Activated CD4-positive, alpha-beta T cell treated with anti-CD3 and anti-CD28 coated beads, Interleukin-2, amount 10 ng/mL, durations not matched to agents 24 days and 14 days (primary cell): ENCODE data around the gene C10orf90. TPM values are rescaled to one million over a fixed set of nuclear protein-coding genes. Genes with fewer than 3 reads are reported as not detected.

ENCODE experiments used
- DNase-seq: peaks from one replicate; pipeline ENCODE4 v3.0.0; 2022
- H3K27ac Mint-ChIP-seq: one replicate; pipeline ENCODE4 v1.8.0; 2022; ENCODE audit warnings: mild to moderate bottlenecking, mixed read lengths
- H3K27me3 Mint-ChIP-seq: one replicate; pipeline ENCODE4 v1.8.0; 2022; ENCODE audit warnings: mixed read lengths
- H3K36me3 Mint-ChIP-seq: one replicate; pipeline ENCODE4 v1.8.0; 2022; ENCODE audit warnings: low read depth, mild to moderate bottlenecking, mixed read lengths
- H3K4me1 Mint-ChIP-seq: one replicate; pipeline ENCODE4 v1.8.0; 2021; ENCODE audit warnings: mixed read lengths
- H3K4me3 Mint-ChIP-seq: one replicate; pipeline ENCODE4 v1.8.0; 2022; ENCODE audit warnings: mild to moderate bottlenecking, moderate library complexity, mixed read lengths
- H3K9me3 Mint-ChIP-seq: one replicate; pipeline ENCODE4 v1.8.0; 2021; ENCODE audit warnings: mixed read lengths
- intact Hi-C: fragments of 100-400 bp; cut with micrococcal nuclease; formaldehyde crosslinking; loops from one replicate; pipeline ENCODE4 v1.15.1; 2023
- total RNA-seq: library from RNA; stranded (reverse); gene quantifications from 2 replicates; pipeline ENCODE4 v1.2.3, GENCODE V29; 2022

C10orf90 gene
- total RNA-seq, 1 donor from 2014 or later = not detected

- Mint-ChIP-seq H3K36me3 (no peaks in the 10 kb centered on the region), H3K4me3 (no peak overlapping the region), H3K4me1 (no peaks in the 10 kb centered on the region), H3K27ac (no peak overlapping the region), H3K27me3 (no peaks in the 10 kb centered on the region), H3K9me3 (no peaks in the 10 kb centered on the region)
- intact Hi-C loops = no loop called here
- no peak for DNase-seq
Measured at GRCh38 chr10:126637501-126637900, 33.0 kb downstream of the C10orf90 start.

GRCh38 chr10:126634911-126635310 is 35.6 kb downstream of the C10orf90 start:
- intact Hi-C loops = no loop called here
- no peak overlapping the region for H3K4me3 Mint-ChIP-seq
- no peaks in the 10 kb centered on the region for H3K36me3 Mint-ChIP-seq
- no peaks in the 10 kb centered on the region for H3K27me3 Mint-ChIP-seq
- no peaks in the 10 kb centered on the region for H3K4me1 Mint-ChIP-seq
- H3K9me3 Mint-ChIP-seq = no peaks in the 10 kb centered on the region
- no peak for DNase-seq
- H3K27ac Mint-ChIP-seq = no peak overlapping the region

DNA sequence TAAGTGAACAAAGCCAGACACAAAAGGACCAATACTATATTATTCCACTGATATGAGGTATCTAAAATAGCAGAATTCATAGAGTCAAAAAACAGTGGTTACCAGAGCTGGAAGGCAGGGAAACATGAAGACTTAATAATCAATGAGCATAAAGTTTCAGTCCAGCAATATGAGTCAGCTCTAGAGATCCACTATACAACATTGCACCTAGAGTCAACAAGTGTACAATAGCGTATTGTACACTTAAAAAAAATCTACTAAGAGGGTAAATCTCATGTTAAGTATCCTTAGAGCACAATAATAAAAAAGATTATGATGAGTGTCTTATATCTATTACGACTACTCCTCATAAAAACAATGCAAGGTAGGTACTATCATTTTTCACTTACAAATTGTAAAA is 36.1 kb downstream of the C10orf90 start:
- Mint-ChIP-seq H3K4me1 (no peaks in the 10 kb centered on the region), H3K36me3 (no peaks in the 10 kb centered on the region), H3K4me3 (no peak overlapping the region), H3K9me3 (no peaks in the 10 kb centered on the region), H3K27ac (no peak overlapping the region), H3K27me3 (no peaks in the 10 kb centered on the region)
- intact Hi-C loops = no loop called here
- DNase-seq = no peak

DNA sequence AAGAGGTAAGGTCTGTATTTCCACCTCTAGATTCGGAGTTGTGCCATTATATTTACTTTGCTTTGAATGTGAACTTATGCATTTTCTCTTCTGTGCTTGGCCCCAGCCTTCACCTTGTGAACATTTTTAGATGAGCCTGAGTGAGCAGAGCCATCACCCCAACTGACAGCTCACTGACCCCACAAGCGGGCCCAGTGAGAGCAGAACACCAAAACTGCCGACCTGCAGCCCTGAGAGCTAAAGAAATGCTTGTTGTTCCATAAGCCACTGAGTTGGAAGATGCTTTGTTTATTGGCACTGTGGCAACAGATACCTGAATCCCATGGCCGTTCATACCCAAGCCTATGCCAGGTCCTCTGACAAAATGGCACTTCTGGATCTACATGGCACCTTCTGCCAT is 37.8 kb downstream of the C10orf90 start:
- intact Hi-C loops = no loop called here

GRCh38 chr10:126629925-126630624 is 40.4 kb downstream of the C10orf90 start:
- Mint-ChIP-seq H3K4me1 (no peaks in the 10 kb centered on the region), H3K27ac (no peak overlapping the region), H3K27me3 (no peaks in the 10 kb centered on the region), H3K4me3 (no peak overlapping the region), H3K36me3 (no peaks in the 10 kb centered on the region), H3K9me3 (no peaks in the 10 kb centered on the region)
- DNase-seq = no peak
- intact Hi-C loops = no loop called here

More for the DNA sequence above, 37.8 kb downstream of the C10orf90 start:
- no peaks in the 10 kb centered on the region for H3K36me3 Mint-ChIP-seq
- no peak overlapping the region for H3K4me3 Mint-ChIP-seq
- no peaks in the 10 kb centered on the region for H3K4me1 Mint-ChIP-seq
- no peaks in the 10 kb centered on the region for H3K27me3 Mint-ChIP-seq
- DNase-seq = no peak
- no peaks in the 10 kb centered on the region for H3K9me3 Mint-ChIP-seq
- no peak overlapping the region for H3K27ac Mint-ChIP-seq

DNA sequence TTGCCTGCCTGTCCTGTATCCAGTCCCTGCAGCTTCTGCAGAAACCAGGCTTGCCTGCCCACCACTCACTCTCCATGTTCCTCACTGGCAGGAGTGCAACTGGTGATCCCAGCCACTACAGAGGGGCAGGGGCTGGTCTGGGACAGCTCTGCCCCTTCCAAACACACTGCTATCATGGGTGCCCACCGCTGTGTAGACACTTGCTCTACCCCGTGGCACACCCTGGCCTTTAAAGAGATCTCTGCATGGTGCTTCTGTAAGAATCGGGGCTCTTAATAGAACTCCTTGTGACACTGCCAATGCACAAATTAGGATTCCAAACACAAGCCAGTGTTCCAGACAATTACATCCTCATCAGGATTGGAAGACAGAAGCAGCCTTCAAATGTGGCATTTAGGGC is 41.7 kb downstream of the C10orf90 start:
- Mint-ChIP-seq H3K27me3 (no peaks in the 10 kb centered on the region), H3K9me3 (no peaks in the 10 kb centered on the region), H3K4me3 (no peak overlapping the region), H3K27ac (no peak overlapping the region), H3K4me1 (no peaks in the 10 kb centered on the region), H3K36me3 (no peaks in the 10 kb centered on the region)
- intact Hi-C loops = no loop called here
- no peak for DNase-seq

DNA sequence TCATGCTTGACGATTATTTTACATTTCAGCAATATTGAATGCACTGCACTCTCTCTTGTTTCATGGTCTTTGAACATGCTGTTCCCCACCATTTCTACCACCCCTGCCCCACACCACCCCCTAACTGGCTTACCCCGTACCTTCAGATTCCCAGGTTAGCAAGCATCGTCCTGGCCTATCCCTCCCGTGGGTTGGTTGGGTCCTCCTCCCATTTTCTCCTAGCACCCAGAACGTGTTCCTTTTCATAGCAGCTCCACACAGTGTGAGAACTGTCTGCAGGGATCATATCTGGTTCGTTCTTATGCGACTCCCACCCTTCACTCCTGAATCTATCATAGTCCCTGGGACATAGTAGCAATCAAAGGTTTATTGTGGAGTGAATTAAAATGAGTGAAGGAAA is 48.6 kb downstream of the C10orf90 start:
- H3K27me3 Mint-ChIP-seq = no peaks in the 10 kb centered on the region
- intact Hi-C loops = no loop called here
- no peak overlapping the region for H3K4me3 Mint-ChIP-seq
- DNase-seq = no peak
- H3K27ac Mint-ChIP-seq = no peak overlapping the region
- no peaks in the 10 kb centered on the region for H3K4me1 Mint-ChIP-seq
- H3K36me3 Mint-ChIP-seq = no peaks in the 10 kb centered on the region
- no peaks in the 10 kb centered on the region for H3K9me3 Mint-ChIP-seq

GRCh38 chr10:126618466-126618865 is 52.0 kb downstream of the C10orf90 start:
- Mint-ChIP-seq H3K4me1 (no peaks in the 10 kb centered on the region), H3K9me3 (no peaks in the 10 kb centered on the region), H3K27ac (no peak overlapping the region), H3K36me3 (no peaks in the 10 kb centered on the region), H3K4me3 (no peak overlapping the region), H3K27me3 (no peaks in the 10 kb centered on the region)
- intact Hi-C loops = no loop called here
- no peak for DNase-seq

- Mint-ChIP-seq H3K4me1 (no peaks in the 10 kb centered on the region), H3K9me3 (no peaks in the 10 kb centered on the region), H3K27me3 (no peaks in the 10 kb centered on the region), H3K36me3 (no peaks in the 10 kb centered on the region), H3K4me3 (no peak overlapping the region), H3K27ac (no peak overlapping the region)
- intact Hi-C loops = no loop called here
- no peak for DNase-seq
Measured at GRCh38 chr10:126617733-126618132, 52.8 kb downstream of the C10orf90 start.

DNA sequence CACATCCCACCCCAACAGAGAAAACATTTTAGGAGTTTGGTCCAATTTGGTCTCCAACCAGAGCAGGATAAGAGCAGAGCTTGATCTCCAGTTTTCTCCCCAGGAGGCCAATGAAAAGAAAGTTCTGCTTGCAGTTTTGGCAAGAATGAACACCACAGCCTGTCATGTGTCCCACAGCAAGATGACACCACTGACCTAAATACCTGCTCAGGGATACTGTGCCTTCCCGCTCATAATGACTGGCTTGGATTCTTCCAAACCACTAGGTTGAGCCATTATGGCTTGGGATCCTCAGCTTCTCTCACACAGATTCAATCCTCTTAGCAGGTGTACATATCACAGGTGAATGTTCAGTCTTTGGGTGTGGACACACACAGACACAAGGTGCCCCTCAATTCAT is 53.3 kb downstream of the C10orf90 start:
- Mint-ChIP-seq H3K9me3 (no peaks in the 10 kb centered on the region), H3K27me3 (no peaks in the 10 kb centered on the region)

DNA sequence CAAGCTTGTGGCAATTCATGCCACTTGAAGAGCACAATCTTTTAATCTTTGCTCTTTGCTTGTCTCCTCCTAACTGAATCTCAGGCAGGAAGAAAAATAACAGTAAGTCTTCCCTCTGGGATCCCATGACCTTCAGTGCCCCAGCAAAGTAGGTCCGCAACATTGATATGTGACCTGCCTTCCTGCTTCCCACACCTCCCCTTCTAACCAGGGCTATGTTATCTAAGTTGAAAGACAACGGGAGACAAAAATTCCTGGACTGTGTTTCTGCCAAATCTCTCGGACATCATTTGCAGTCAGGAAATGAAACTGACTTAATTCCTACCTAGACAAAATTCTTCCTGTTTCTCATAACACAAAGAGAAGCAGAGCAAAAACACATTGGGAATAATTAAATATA is 53.8 kb downstream of the C10orf90 start:
- no peaks in the 10 kb centered on the region for H3K36me3 Mint-ChIP-seq
- DNase-seq = no peak
- no peaks in the 10 kb centered on the region for H3K27me3 Mint-ChIP-seq
- no peaks in the 10 kb centered on the region for H3K9me3 Mint-ChIP-seq
- H3K4me3 Mint-ChIP-seq = no peak overlapping the region
- no peaks in the 10 kb centered on the region for H3K4me1 Mint-ChIP-seq
- intact Hi-C loops = no loop called here
- H3K27ac Mint-ChIP-seq = no peak overlapping the region

More for the DNA sequence above, 53.3 kb downstream of the C10orf90 start:
- intact Hi-C loops = no loop called here
- Mint-ChIP-seq H3K4me3 (no peak overlapping the region), H3K27ac (no peak overlapping the region), H3K4me1 (no peaks in the 10 kb centered on the region), H3K36me3 (no peaks in the 10 kb centered on the region)
- no peak for DNase-seq

DNA sequence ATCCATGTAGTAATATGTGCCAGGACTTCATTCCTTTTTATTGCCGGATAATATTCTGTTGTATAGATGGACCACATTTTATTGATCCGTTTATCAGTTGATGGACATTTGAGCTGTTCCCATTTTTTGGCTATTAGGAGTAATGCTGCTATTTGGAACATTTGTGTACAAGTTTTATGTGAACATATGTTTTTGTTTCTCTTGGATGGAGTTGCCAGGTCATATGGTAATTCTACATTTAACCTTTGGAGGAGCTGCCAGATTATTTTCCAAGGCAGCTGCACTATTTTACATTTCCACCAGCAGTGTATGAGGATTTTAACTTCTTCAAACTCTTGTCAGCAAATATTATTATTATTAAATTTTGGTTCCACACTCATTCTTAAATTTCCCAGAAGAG is 59.2 kb downstream of the C10orf90 start:
- no peaks in the 10 kb centered on the region for H3K27me3 Mint-ChIP-seq
- no peak overlapping the region for H3K4me3 Mint-ChIP-seq
- no peaks in the 10 kb centered on the region for H3K4me1 Mint-ChIP-seq
- no peak overlapping the region for H3K27ac Mint-ChIP-seq
- no peaks in the 10 kb centered on the region for H3K9me3 Mint-ChIP-seq
- DNase-seq = no peak
- intact Hi-C loops = no loop called here
- H3K36me3 Mint-ChIP-seq = no peaks in the 10 kb centered on the region

DNA sequence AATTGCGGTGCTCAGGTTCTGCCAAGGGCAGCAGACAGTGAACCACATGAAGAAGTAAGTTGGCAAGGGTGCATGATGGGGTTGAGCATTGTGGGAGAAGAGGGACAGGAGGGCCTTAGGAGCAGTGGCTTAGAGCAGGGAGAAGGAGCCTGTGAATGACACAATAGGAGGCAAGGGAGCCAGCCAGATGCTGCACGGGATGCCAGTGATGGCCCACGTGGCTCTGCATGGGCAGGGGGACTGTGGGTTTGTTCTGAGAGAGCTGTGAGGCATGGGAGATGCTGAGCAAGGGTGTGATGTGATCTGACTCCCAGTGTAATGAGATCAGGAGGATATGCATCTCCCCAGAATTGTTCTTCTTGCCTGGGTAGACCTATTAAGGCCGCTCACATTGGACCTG is 60.9 kb downstream of the C10orf90 start:
- no peak overlapping the region for H3K4me3 Mint-ChIP-seq
- no peak overlapping the region for H3K27ac Mint-ChIP-seq
- DNase-seq = no peak
- H3K27me3 Mint-ChIP-seq = no peaks in the 10 kb centered on the region
- no peaks in the 10 kb centered on the region for H3K4me1 Mint-ChIP-seq
- intact Hi-C loops = no loop called here
- H3K9me3 Mint-ChIP-seq = no peaks in the 10 kb centered on the region
- no peaks in the 10 kb centered on the region for H3K36me3 Mint-ChIP-seq

GRCh38 chr10:126599949-126600682 is 70.4 kb downstream of the C10orf90 start:
- intact Hi-C loops = no loop called here
- Mint-ChIP-seq H3K4me3 (no peak overlapping the region), H3K4me1 (no peaks in the 10 kb centered on the region), H3K27ac (no peak overlapping the region), H3K27me3 (no peaks in the 10 kb centered on the region), H3K9me3 (no peaks in the 10 kb centered on the region), H3K36me3 (no peaks in the 10 kb centered on the region)
- DNase-seq = no peak

- Mint-ChIP-seq H3K4me3 (no peak overlapping the region), H3K4me1 (no peaks in the 10 kb centered on the region), H3K9me3 (no peaks in the 10 kb centered on the region), H3K36me3 (no peaks in the 10 kb centered on the region), H3K27ac (no peak overlapping the region), H3K27me3 (no peaks in the 10 kb centered on the region)
- intact Hi-C loops = no loop called here
- DNase-seq = peak; percentile 56
Measured at GRCh38 chr10:126598009-126598408, 72.5 kb downstream of the C10orf90 start.
